OCI-M1 (cell line): Measurements from ENCODE around the gene ANAPC4.
"Not testable (repeated sequence)": the region's sequence is repeated elsewhere in the genome, so short reads cannot be mapped to it uniquely, and the experiment has no call there.

Experiments
- DNase-seq: peaks from one replicate; lab custom pipeline; 2025; lab: John Stamatoyannopoulos, UW

The ANAPC4 gene

GRCh38 chr4:25376754-25377571 is at the start of gene ANAPC4:
ANAPC4 (plus strand) TSS chr4:25377263; CDS start chr4:25377428, 165 bp downstream.
- DNase-seq: peak; percentile 93

- DNase-seq: not testable (repeated sequence)
These were observed 48.6 kb upstream of the ANAPC4 start for GRCh38 chr4:25328463-25328862.

GRCh38 chr4:25330335-25330734 is 46.7 kb upstream of the ANAPC4 start:
- peak; percentile 31 for DNase-seq

- DNase-seq: peak; percentile 67
These were observed 45.9 kb upstream of the ANAPC4 start for GRCh38 chr4:25330905-25331808.

- DNase-seq: no peak
These were observed 33.4 kb upstream of the ANAPC4 start for GRCh38 chr4:25343671-25344070.

GRCh38 chr4:25345744-25346143 is 31.3 kb upstream of the ANAPC4 start:
- no peak for DNase-seq

GRCh38 chr4:25346913-25347312 is 30.1 kb upstream of the ANAPC4 start:
- DNase-seq: peak; percentile 24

GRCh38 chr4:25347473-25347872 is 29.6 kb upstream of the ANAPC4 start:
- DNase-seq: no peak

- DNase-seq: no peak
These were observed 29.1 kb upstream of the ANAPC4 start for GRCh38 chr4:25347971-25348370.

GRCh38 chr4:25350561-25350960 is 26.5 kb upstream of the ANAPC4 start:
- DNase-seq: no peak

- no peak for DNase-seq
These were observed 25.2 kb upstream of the ANAPC4 start for GRCh38 chr4:25351777-25352416.

GRCh38 chr4:25356068-25356467 is 21.0 kb upstream of the ANAPC4 start:
- no peak for DNase-seq

GRCh38 chr4:25358515-25359275 is 18.4 kb upstream of the ANAPC4 start:
- DNase-seq: no peak

GRCh38 chr4:25361253-25361652 is 15.8 kb upstream of the ANAPC4 start:
- no peak for DNase-seq

GRCh38 chr4:25367004-25367621 is 9.9 kb upstream of the ANAPC4 start:
- peak; percentile 71 for DNase-seq

- DNase-seq: no peak
These were observed 9.2 kb upstream of the ANAPC4 start for GRCh38 chr4:25367877-25368276.

GRCh38 chr4:25368315-25368714 is 8.7 kb upstream of the ANAPC4 start:
- DNase-seq: no peak

- DNase-seq: no peak
These were observed 6.8 kb upstream of the ANAPC4 start for GRCh38 chr4:25370242-25370641.

- peak; percentile 38 for DNase-seq
These were observed 4.5 kb upstream of the ANAPC4 start for GRCh38 chr4:25372549-25372948.

GRCh38 chr4:25377572-25378436 is 741 bp downstream of the ANAPC4 start:
- DNase-seq: peak; percentile 52
